GM12878 (cell line): ENCODE data around the gene SEL1L3.

Experiments
- BCLAF1 ChIP-seq: fragments of 450-650 bp; IDR thresholded peaks from 2 replicates; pipeline ENCODE4 v1.6.1; 2017; ENCODE audit warnings: antibody characterized with exemption, mild to moderate bottlenecking, moderate library complexity
- CREB1 ChIP-seq: IDR thresholded peaks from 2 replicates; pipeline ENCODE4 v1.6.1; 2012; ENCODE audit warnings: low read depth, mild to moderate bottlenecking, inconsistent platforms
- CTCF ChIP-seq, 3 experiments: IDR thresholded peaks in 2 of 3; conservative IDR thresholded peaks in 1 of 3; 2 replicates each; pipeline ENCODE4 v1.5.1; 2011; ENCODE audit warnings: low read depth in 3 of 3, low read length in 3 of 3, mild to moderate bottlenecking in 3 of 3, control low read depth in 2 of 3, moderate library complexity in 2 of 3, inconsistent platforms in 1 of 3, mixed read lengths in 1 of 3; ENCODE audit not compliant: control insufficient read depth in 2 of 3, insufficient read depth in 1 of 3; ENCODE audit errors: extremely low read depth in 1 of 3
- E2F8 ChIP-seq: fragments of 450-650 bp; IDR thresholded peaks from 2 replicates; pipeline ENCODE4 v1.6.1; 2018; ENCODE audit warnings: mild to moderate bottlenecking, low read depth, moderate library complexity; ENCODE audit not compliant: partially characterized antibody
- EZH2 ChIP-seq: IDR thresholded peaks from 2 replicates; pipeline ENCODE4 v1.6.1; 2012; ENCODE audit warnings: low read depth, mild to moderate bottlenecking, control low read depth, inconsistent platforms, low read length, borderline replicate concordance; ENCODE audit not compliant: control insufficient read depth
- JUNB ChIP-seq: IDR thresholded peaks from 2 replicates; pipeline ENCODE4 v1.6.1; 2016; ENCODE audit warnings: antibody characterized with exemption, mild to moderate bottlenecking
- KDM1A ChIP-seq: fragments of 200-600 bp; sonication (generic); IDR thresholded peaks from 2 replicates; pipeline ENCODE4 v1.6.1; 2016; ENCODE audit warnings: borderline replicate concordance
- POLR2A ChIP-seq: IDR thresholded peaks from 2 replicates; pipeline ENCODE4 v1.6.1; 2011; ENCODE audit warnings: low read depth, mild to moderate bottlenecking, low read length
- RCOR1 ChIP-seq: conservative IDR thresholded peaks from 2 replicates; pipeline ENCODE4 v1.6.1; 2012; ENCODE audit warnings: low read depth, low read length, improper control_type of control experiment
- REST ChIP-seq: IDR thresholded peaks from 2 replicates; pipeline ENCODE4 v1.6.1; 2012; ENCODE audit warnings: mild to moderate bottlenecking, low read depth, low read length
- SMAD1 ChIP-seq: fragments of 450-650 bp; IDR thresholded peaks from 2 replicates; pipeline ENCODE4 v1.6.1; 2018; ENCODE audit warnings: mild to moderate bottlenecking, low read depth; ENCODE audit not compliant: partially characterized antibody
- TCF12 ChIP-seq: IDR thresholded peaks from 2 replicates; pipeline ENCODE4 v1.6.1; 2011; ENCODE audit warnings: low read depth, mild to moderate bottlenecking, low read length
- ZNF207 ChIP-seq: fragments of 450-650 bp; IDR thresholded peaks from 2 replicates; pipeline ENCODE4 v1.6.1; 2014; ENCODE audit warnings: antibody characterized with exemption, mild to moderate bottlenecking, borderline replicate concordance
- ZNF24 ChIP-seq: fragments of 450-650 bp; IDR thresholded peaks from 2 replicates; pipeline ENCODE4 v1.6.1; 2017; ENCODE audit warnings: antibody characterized with exemption, mild to moderate bottlenecking

- no peak for TF ChIP-seq KDM1A
- no peak for TF ChIP-seq CTCF (IDR thresholded peaks at IDR 0.05 in 2 of 3, conservative IDR thresholded peaks at IDR 0.05 in 1 of 3; ENCODE audit: control insufficient read depth in 2 of 3, extremely low read depth in 1 of 3, insufficient read depth in 1 of 3, low read depth in 3 of 3, low read length in 3 of 3)
- TF ChIP-seq ZNF24: no peak
- TF ChIP-seq POLR2A: no peak
- no peak for TF ChIP-seq SMAD1
- no peak for TF ChIP-seq EZH2
- TF ChIP-seq JUNB: no peak
- no peak for TF ChIP-seq ZNF207
- no peak for TF ChIP-seq BCLAF1
- no peak for TF ChIP-seq E2F8
- no peak for TF ChIP-seq TCF12
- TF ChIP-seq RCOR1: no peak
- TF ChIP-seq CREB1: no peak
- no peak for TF ChIP-seq REST
Measured at GRCh38 chr4:25725870-25726269, 136.9 kb downstream of the SEL1L3 start.
